ENCODE results near the gene PPP1R36.

DNA sequence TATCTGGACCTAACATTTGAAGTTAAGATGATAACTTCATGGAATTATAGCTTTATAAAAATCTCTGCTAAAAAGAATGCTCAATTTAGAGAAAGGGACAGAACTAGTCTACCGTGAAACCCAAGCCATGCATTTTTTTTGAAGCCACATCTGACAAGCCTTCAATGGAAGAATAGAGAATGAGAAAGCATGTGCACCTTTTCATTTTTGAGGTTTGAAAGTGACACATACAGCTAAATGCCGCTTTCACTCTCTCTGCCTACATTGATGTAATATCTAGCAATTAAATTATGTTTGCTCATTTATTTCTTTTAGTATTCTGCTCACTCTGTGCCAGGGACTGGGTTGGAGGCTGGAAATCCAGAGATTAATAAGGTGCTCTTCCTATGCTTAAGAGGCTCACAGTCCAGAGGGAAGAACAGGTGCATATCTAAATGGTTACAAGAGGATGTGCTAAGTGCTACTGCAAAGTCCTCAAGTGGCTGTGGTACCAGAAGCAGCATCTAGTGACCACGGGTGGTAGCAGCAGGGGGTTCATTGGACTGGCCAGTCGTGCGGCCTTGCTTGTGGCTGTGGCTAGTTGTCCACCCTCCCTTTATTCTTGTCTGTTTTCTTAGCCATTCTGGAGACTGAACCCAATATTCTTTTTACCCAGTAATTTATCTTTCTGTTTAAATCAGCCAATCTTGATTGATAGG, 60.4 kb downstream of the PPP1R36 start:
- TF ChIP-seq, protein P1, sequence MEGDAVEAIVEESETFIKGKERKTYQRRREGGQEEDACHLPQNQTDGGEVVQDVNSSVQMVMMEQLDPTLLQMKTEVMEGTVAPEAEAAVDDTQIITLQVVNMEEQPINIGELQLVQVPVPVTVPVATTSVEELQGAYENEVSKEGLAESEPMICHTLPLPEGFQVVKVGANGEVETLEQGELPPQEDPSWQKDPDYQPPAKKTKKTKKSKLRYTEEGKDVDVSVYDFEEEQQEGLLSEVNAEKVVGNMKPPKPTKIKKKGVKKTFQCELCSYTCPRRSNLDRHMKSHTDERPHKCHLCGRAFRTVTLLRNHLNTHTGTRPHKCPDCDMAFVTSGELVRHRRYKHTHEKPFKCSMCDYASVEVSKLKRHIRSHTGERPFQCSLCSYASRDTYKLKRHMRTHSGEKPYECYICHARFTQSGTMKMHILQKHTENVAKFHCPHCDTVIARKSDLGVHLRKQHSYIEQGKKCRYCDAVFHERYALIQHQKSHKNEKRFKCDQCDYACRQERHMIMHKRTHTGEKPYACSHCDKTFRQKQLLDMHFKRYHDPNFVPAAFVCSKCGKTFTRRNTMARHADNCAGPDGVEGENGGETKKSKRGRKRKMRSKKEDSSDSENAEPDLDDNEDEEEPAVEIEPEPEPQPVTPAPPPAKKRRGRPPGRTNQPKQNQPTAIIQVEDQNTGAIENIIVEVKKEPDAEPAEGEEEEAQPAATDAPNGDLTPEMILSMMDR (IDR thresholded peaks at IDR 0.05; ENCODE audit: poor library complexity) = no peak
- TF ChIP-seq EZH2phosphoT487 (IDR thresholded peaks at IDR 0.05; ENCODE audit: low read depth, severe bottlenecking, unreplicated experiment) (no peak), EZH2 (IDR thresholded peaks at IDR 0.05; ENCODE audit: borderline replicate concordance) (no peak)
